CD4-positive, alpha-beta memory T cell (primary cell): ENCODE measurements around the gene ZNF732. TPM values are rescaled to one million over a fixed set of nuclear protein-coding genes. Genes with fewer than 3 reads are reported as not detected.

ENCODE experiments used
- CTCF ChIA-PET: fragments of 350-600 bp; sonication (Branson Sonifier 250); formaldehyde crosslinking; loops from one replicate; lab custom pipeline; 2021; ENCODE audit warnings: inconsistent platforms; ENCODE audit not compliant: partially characterized antibody; lab: Charles Lee
- POLR2A ChIA-PET: fragments of 350-600 bp; sonication (Branson Sonifier 250); formaldehyde crosslinking; loops from one replicate; lab custom pipeline; 2021; ENCODE audit not compliant: partially characterized antibody; lab: Charles Lee
- DNase-seq, 5 donors: peaks; one replicate each; pipeline versions ENCODE4 v3.0.0 to v3.0.0-alpha.2; 2020 to 2022; ENCODE audit warnings: mixed read lengths in 1 of 5
- H3K27ac ChIP-seq: one replicate; pipeline ENCODE4 v1.7.0; 2013; ENCODE audit warnings: low read depth, low read length
- H3K27me3 ChIP-seq: 2 replicates; pipeline ENCODE4 v1.7.0; 2013; ENCODE audit warnings: mild to moderate bottlenecking, low read length, moderate library complexity; ENCODE audit not compliant: insufficient read depth
- H3K36me3 ChIP-seq: 2 replicates; pipeline ENCODE4 v1.7.0; 2013; ENCODE audit warnings: mild to moderate bottlenecking, low read length, moderate library complexity; ENCODE audit not compliant: insufficient read depth
- H3K4me1 ChIP-seq: 2 replicates; pipeline ENCODE4 v1.7.0; 2013; ENCODE audit warnings: mild to moderate bottlenecking, low read length, moderate library complexity; ENCODE audit not compliant: insufficient read depth
- H3K4me3 ChIP-seq, 2 donors: one replicate each; pipeline ENCODE4 v1.7.0; 2013; ENCODE audit warnings: low read length in 2 of 2, mild to moderate bottlenecking in 1 of 2
- H3K9me3 ChIP-seq, 2 donors: one replicate each; pipeline ENCODE4 v1.7.0; 2013; ENCODE audit warnings: low read length in 2 of 2, control low read depth in 1 of 2; ENCODE audit not compliant: control insufficient read depth in 1 of 2
- H3K27ac Mint-ChIP-seq, 7 donors: one replicate each; pipeline ENCODE4 v1.8.0; 2020 to 2021; ENCODE audit warnings: mixed read lengths in 7 of 7, mild to moderate bottlenecking in 6 of 7, inconsistent platforms in 3 of 7, moderate library complexity in 3 of 7
- H3K27me3 Mint-ChIP-seq, 2 donors: one replicate each; pipeline ENCODE4 v1.8.0; 2020 to 2021; ENCODE audit warnings: mixed read lengths in 2 of 2
- H3K36me3 Mint-ChIP-seq, 2 donors: one replicate each; pipeline ENCODE4 v1.8.0; 2020 to 2021; ENCODE audit warnings: mixed read lengths in 2 of 2, inconsistent platforms in 1 of 2, mild to moderate bottlenecking in 1 of 2
- H3K4me1 Mint-ChIP-seq, 4 donors: one replicate each; pipeline ENCODE4 v1.8.0; 2020 to 2021; ENCODE audit warnings: mixed read lengths in 4 of 4, mild to moderate bottlenecking in 1 of 4
- H3K4me3 Mint-ChIP-seq, 8 donors: one replicate each; pipeline ENCODE4 v1.8.0; 2020 to 2021; ENCODE audit warnings: mixed read lengths in 8 of 8, mild to moderate bottlenecking in 7 of 8, moderate library complexity in 6 of 8, inconsistent platforms in 3 of 8
- H3K9me3 Mint-ChIP-seq, 8 donors: one replicate each; pipeline ENCODE4 v1.8.0; 2020 to 2021; ENCODE audit warnings: mixed read lengths in 8 of 8, mild to moderate bottlenecking in 5 of 8, inconsistent platforms in 3 of 8, moderate library complexity in 1 of 8
- intact Hi-C: fragments of 100-400 bp; cut with micrococcal nuclease; formaldehyde crosslinking; loops from one replicate; pipeline ENCODE4 v1.15.1; 2023
- microRNA-seq: library from miRNA; unstranded; fragments of <30 nt; microRNA quantifications from one replicate; pipeline ENCODE4 v1.2.0, GENCODE V29; 2021; ENCODE audit warnings: borderline replicate concordance, borderline number of aligned reads, borderline microRNAs expressed, mixed read lengths
- polyA plus RNA-seq, 2 donors: library from polyadenylated mRNA; unstranded; fragments of 300-500 nt; fragmentation: Illumina TruSeq; gene quantifications; one replicate each; pipeline ENCODE4 v1.2.3, GENCODE V29; 2021
- total RNA-seq, 2 experiments: library from RNA; stranded (reverse); gene quantifications; one replicate each; pipeline ENCODE4 v1.2.3, GENCODE V29; 2021

The ZNF732 gene
- total and polyA plus RNA-seq, 4 experiments from 2014 or later = not detected

DNA sequence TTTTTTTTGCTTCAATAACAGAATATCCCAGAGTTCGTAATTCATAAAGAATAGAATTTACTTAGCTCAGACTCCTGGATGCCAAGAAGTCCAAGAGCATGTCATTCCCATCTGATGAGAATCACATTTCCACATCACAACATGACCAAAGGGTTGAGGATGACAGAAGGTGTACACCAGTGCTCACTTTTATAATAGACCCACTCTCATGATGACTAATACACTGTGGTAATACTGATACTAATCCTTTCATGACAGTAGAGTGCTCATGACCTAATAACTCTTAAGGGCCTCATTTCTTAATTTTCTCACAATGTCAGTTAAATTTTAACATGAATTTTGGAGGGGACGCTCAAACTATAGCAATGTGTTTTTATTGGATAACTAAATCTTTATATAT is 69.2 kb downstream of the ZNF732 start:
- Histone ChIP-seq H3K27ac (no peak overlapping the region), H3K4me1 (no peaks in the 10 kb centered on the region), H3K36me3 (no peaks in the 10 kb centered on the region), H3K9me3 (no peaks in the 10 kb centered on the region), H3K4me3 (no peak overlapping the region), H3K27me3 (no peaks in the 10 kb centered on the region)
- Mint-ChIP-seq H3K4me3 (no peak overlapping the region), H3K4me1 (peaks cover 0 to under 1% (median under 1%) of the 10 kb centered on the region in 4 donors), H3K27ac (no peak overlapping the region), H3K27me3 (no peaks in the 10 kb centered on the region), H3K36me3 (no peaks in the 10 kb centered on the region), H3K9me3 (peaks cover 0 to 9% (median under 1%) of the 10 kb centered on the region in 8 donors)
- no peak for DNase-seq
- ChIA-PET CTCF (no interaction called here), POLR2A (no interaction called here)
- intact Hi-C loops = no loop called here

DNA sequence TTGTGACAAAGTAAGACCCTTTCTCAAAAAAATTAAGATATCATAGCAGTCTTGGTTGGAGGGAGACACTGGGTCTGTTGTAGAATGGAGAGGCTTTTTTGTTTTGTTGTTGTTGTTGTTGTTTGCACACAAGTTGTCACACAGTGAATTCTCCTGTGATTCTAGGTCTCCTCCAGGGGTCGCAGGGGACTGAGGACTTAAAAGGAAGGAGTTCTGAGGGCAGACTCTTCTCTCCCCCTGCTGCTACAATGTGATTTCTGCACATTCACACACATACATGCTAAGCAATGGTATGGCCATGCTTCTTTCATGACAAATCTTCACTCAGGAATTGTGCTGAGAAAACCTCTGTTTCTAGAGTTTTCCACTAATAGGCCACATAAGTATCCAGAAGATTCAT is 71.1 kb downstream of the ZNF732 start:
- Histone ChIP-seq H3K27me3 (no peaks in the 10 kb centered on the region), H3K4me1 (no peaks in the 10 kb centered on the region), H3K4me3 (no peak overlapping the region), H3K9me3 (no peaks in the 10 kb centered on the region), H3K27ac (no peak overlapping the region), H3K36me3 (no peaks in the 10 kb centered on the region)
- CTCF ChIA-PET = no interaction called here
- H3K4me1 Mint-ChIP-seq = peaks cover 0 to 5% (median 2%) of the 10 kb centered on the region in 4 donors
- H3K36me3 Mint-ChIP-seq = peaks cover 3 to 4% of the 10 kb centered on the region in 2 donors
- no peak for DNase-seq
- POLR2A ChIA-PET = no interaction called here
- no peak overlapping the region for H3K4me3 Mint-ChIP-seq
- H3K9me3 Mint-ChIP-seq = peaks cover 4 to 23% (median 12%) of the 10 kb centered on the region in 8 donors
- H3K27ac Mint-ChIP-seq = no peak overlapping the region
- intact Hi-C loops = no loop called here
- H3K27me3 Mint-ChIP-seq = no peaks in the 10 kb centered on the region

DNA sequence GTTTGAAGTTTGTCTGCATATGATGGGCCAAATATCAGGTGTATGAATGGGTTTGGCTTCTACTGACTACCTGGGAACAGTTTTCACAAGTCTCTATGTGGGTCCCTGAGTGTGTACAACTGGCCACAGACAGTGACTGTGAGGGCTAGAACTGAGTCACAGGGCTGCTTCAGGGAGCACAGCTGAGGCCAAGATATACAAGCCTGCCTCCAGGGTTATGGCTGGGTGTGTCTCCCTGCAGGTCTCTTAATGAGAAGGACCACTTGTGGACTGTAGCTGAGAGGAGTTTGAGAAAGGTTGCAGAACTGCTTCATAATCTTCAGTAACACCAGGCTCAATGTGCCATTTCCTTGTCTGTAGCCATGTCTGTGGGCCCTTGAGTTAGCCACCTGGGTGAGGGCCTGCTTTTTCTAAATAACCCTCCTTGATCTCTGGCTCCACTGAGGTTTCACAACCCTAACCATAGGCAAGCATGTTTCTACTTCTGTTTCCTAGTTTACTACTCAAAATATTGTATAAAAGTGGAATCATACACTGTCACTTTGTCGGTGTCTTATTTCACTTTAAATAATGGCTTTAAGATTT is 81.3 kb downstream of the ZNF732 start:
- no peaks in the 10 kb centered on the region for H3K36me3 ChIP-seq
- H3K36me3 Mint-ChIP-seq = peaks cover 8 to 19% of the 10 kb centered on the region in 2 donors
- DNase-seq = no peak
- H3K4me1 Mint-ChIP-seq = no peaks in the 10 kb centered on the region
- POLR2A ChIA-PET = interaction anchor here (0.7 kb wide), 1 partner anchor 117 kb away, joined by 3 read pairs; no protein-coding TSS in a partner anchor
- no peaks in the 10 kb centered on the region for H3K27me3 ChIP-seq
- no peaks in the 10 kb centered on the region for H3K27me3 Mint-ChIP-seq
- no peak overlapping the region for H3K27ac Mint-ChIP-seq
- no peak overlapping the region for H3K27ac ChIP-seq
- peaks cover 0 to 56% (median 25%) of the 10 kb centered on the region in 8 donors for H3K9me3 Mint-ChIP-seq
- CTCF ChIA-PET = no interaction called here
- intact Hi-C loops = no loop called here
- no peaks in the 10 kb centered on the region for H3K9me3 ChIP-seq
- H3K4me1 ChIP-seq = no peaks in the 10 kb centered on the region
- H3K4me3 ChIP-seq = no peak overlapping the region
- no peak overlapping the region for H3K4me3 Mint-ChIP-seq

Small RNA genes lying within 50 kb of the gene (microRNA-seq; reads per million reads assigned to microRNA genes)
- gene MIR571 = not detected

Other genes with a start within 250 kb of the ZNF732 start
- 10 to 100 TPM; 13.0 to 14.0 TPM for gene ZNF718, start 181.0 kb downstream of the ZNF732 start, total RNA-seq
- 1 to 10 TPM; 3.6 to 5.0 TPM for gene ZNF718, start 181.0 kb downstream of the ZNF732 start, polyA plus RNA-seq
- 10 to 100 TPM; 55.2 to 59.6 TPM for gene ZNF141, start 32.3 kb upstream of the ZNF732 start, total RNA-seq
- gene ZNF141, start 32.3 kb upstream of the ZNF732 start, polyA plus RNA-seq = 1 to 10 TPM; 7.5 to 9.3 TPM
- 10 to 100 TPM; 67.7 to 73.4 TPM for gene ZNF721, start 193.7 kb upstream of the ZNF732 start, total RNA-seq
- 10 to 100 TPM; 30.8 to 40.4 TPM for gene ZNF721, start 193.7 kb upstream of the ZNF732 start, polyA plus RNA-seq
- 100 to 1,000 TPM in 1 of 2 experiments, 10 to 100 TPM in 1; 97.3 to 105 TPM for gene PIGG, start 193.7 kb upstream of the ZNF732 start, total RNA-seq
- gene PIGG, start 193.7 kb upstream of the ZNF732 start, polyA plus RNA-seq = 10 to 100 TPM; 15.5 to 27.8 TPM